CD4-positive, alpha-beta T cell treated with Interleukin-1 beta for 1 hour (primary cell): Measurements from ENCODE around the gene MACROH2A1.

Experiments used
- DNase-seq, 2 donors: peaks; one replicate each; pipeline ENCODE4 v3.0.0-alpha.2; 2020 to 2022

The MACROH2A1 gene

GRCh38 chr5:135435467-135436330 is 36.7 kb upstream of the MACROH2A1 start:
- no peak for DNase-seq

GRCh38 chr5:135434591-135435466 is 35.8 kb upstream of the MACROH2A1 start:
- no peak for DNase-seq

- no peak for DNase-seq
These were observed 34.8 kb upstream of the MACROH2A1 start for GRCh38 chr5:135433681-135434426.

GRCh38 chr5:135432113-135432512 is 33.1 kb upstream of the MACROH2A1 start:
- DNase-seq, result no peak

GRCh38 chr5:135430135-135430437 is 31.1 kb upstream of the MACROH2A1 start:
- no peak for DNase-seq

- DNase-seq, result no peak
These were observed 30.5 kb upstream of the MACROH2A1 start for GRCh38 chr5:135429301-135430134.

- DNase-seq, result no peak
These were observed 29.6 kb upstream of the MACROH2A1 start for GRCh38 chr5:135428586-135428985.

- DNase-seq, result peak in 1 of 2 donors; percentile 50
These were observed 27.4 kb upstream of the MACROH2A1 start for GRCh38 chr5:135426102-135427082.

- no peak for DNase-seq
These were observed 26.6 kb upstream of the MACROH2A1 start for GRCh38 chr5:135425641-135426040.

- no peak for DNase-seq
These were observed 24.8 kb upstream of the MACROH2A1 start for GRCh38 chr5:135423846-135424168.

GRCh38 chr5:135423146-135423845 is 24.3 kb upstream of the MACROH2A1 start:
- no peak for DNase-seq

GRCh38 chr5:135422419-135422818 is 23.4 kb upstream of the MACROH2A1 start:
- no peak for DNase-seq

GRCh38 chr5:135417083-135417482 is 18.1 kb upstream of the MACROH2A1 start:
- no peak for DNase-seq

- DNase-seq, result no peak
These were observed 6.1 kb upstream of the MACROH2A1 start for GRCh38 chr5:135405082-135405481.

GRCh38 chr5:135402031-135402430 is 3.0 kb upstream of the MACROH2A1 start:
- no peak for DNase-seq

- no peak for DNase-seq
These were observed 1.8 kb upstream of the MACROH2A1 start for GRCh38 chr5:135400866-135401265.

- no peak for DNase-seq
These were observed 937 bp upstream of the MACROH2A1 start for GRCh38 chr5:135399794-135400542.

GRCh38 chr5:135398160-135398854 is 724 bp downstream of the MACROH2A1 start:
- DNase-seq, result peak; percentile 25 to 44

GRCh38 chr5:135397084-135397483 is 1.9 kb downstream of the MACROH2A1 start:
- no peak for DNase-seq
